ENCODE data around the gene MYO1E.
A peak's percentile ranks its signal among the peaks of the same experiment; 100 is the strongest.

The MYO1E gene

GRCh38 chr15:59299929-59300617, 72.6 kb downstream of the MYO1E start:
- Mint-ChIP-seq H3K36me3 (no peaks in the 10 kb centered on the region), H3K9me3 (no peaks in the 10 kb centered on the region), H3K4me3 (peak overlapping the region; percentile 20), H3K27ac (peak overlapping the region; percentile 4), H3K27me3 (no peaks in the 10 kb centered on the region), H3K4me1 (peaks cover 39% of the 10 kb centered on the region)

GRCh38 chr15:59298854-59299250, 73.8 kb downstream of the MYO1E start:
- no peak overlapping the region for H3K4me3 Mint-ChIP-seq
- no peak overlapping the region for H3K27ac Mint-ChIP-seq

GRCh38 chr15:59298225-59298853, 74.3 kb downstream of the MYO1E start:
- Mint-ChIP-seq H3K27ac (peak overlapping the region; percentile 21), H3K9me3 (no peaks in the 10 kb centered on the region), H3K4me3 (peak overlapping the region; percentile 56), H3K4me1 (peaks cover 39% of the 10 kb centered on the region), H3K36me3 (no peaks in the 10 kb centered on the region), H3K27me3 (no peaks in the 10 kb centered on the region)

More at GRCh38 chr15:59298854-59299250, 73.8 kb downstream of the MYO1E start:
- Mint-ChIP-seq H3K4me1 (peaks cover 39% of the 10 kb centered on the region), H3K27me3 (no peaks in the 10 kb centered on the region), H3K9me3 (no peaks in the 10 kb centered on the region), H3K36me3 (no peaks in the 10 kb centered on the region)

GRCh38 chr15:59296181-59296617, 76.5 kb downstream of the MYO1E start:
- H3K9me3 Mint-ChIP-seq: no peaks in the 10 kb centered on the region
- H3K36me3 Mint-ChIP-seq: no peaks in the 10 kb centered on the region
- no peak overlapping the region for H3K4me3 Mint-ChIP-seq
- H3K27ac Mint-ChIP-seq: no peak overlapping the region
- no peaks in the 10 kb centered on the region for H3K27me3 Mint-ChIP-seq
- peaks cover 32% of the 10 kb centered on the region for H3K4me1 Mint-ChIP-seq

GRCh38 chr15:59295261-59296001, 77.2 kb downstream of the MYO1E start:
- Mint-ChIP-seq H3K4me1 (peaks cover 25% of the 10 kb centered on the region), H3K36me3 (no peaks in the 10 kb centered on the region), H3K27me3 (no peaks in the 10 kb centered on the region), H3K9me3 (no peaks in the 10 kb centered on the region), H3K27ac (no peak overlapping the region), H3K4me3 (no peak overlapping the region)

- no peaks in the 10 kb centered on the region for H3K36me3 Mint-ChIP-seq
- no peaks in the 10 kb centered on the region for H3K27me3 Mint-ChIP-seq
- H3K27ac Mint-ChIP-seq: no peak overlapping the region
- H3K4me1 Mint-ChIP-seq: peaks cover 18% of the 10 kb centered on the region
- no peaks in the 10 kb centered on the region for H3K9me3 Mint-ChIP-seq
- no peak overlapping the region for H3K4me3 Mint-ChIP-seq
Measured at GRCh38 chr15:59294574-59295260, 78.0 kb downstream of the MYO1E start.

- Mint-ChIP-seq H3K4me1 (no peaks in the 10 kb centered on the region), H3K4me3 (no peak overlapping the region), H3K27me3 (no peaks in the 10 kb centered on the region), H3K9me3 (no peaks in the 10 kb centered on the region), H3K27ac (no peak overlapping the region), H3K36me3 (no peaks in the 10 kb centered on the region)
Measured at GRCh38 chr15:59292442-59293151, 80.1 kb downstream of the MYO1E start.

- Mint-ChIP-seq H3K4me3 (no peak overlapping the region), H3K27ac (no peak overlapping the region), H3K36me3 (no peaks in the 10 kb centered on the region), H3K9me3 (no peaks in the 10 kb centered on the region), H3K4me1 (no peaks in the 10 kb centered on the region), H3K27me3 (no peaks in the 10 kb centered on the region)
Measured at GRCh38 chr15:59291213-59291549, 81.5 kb downstream of the MYO1E start.

- Mint-ChIP-seq H3K27ac (no peak overlapping the region), H3K9me3 (no peaks in the 10 kb centered on the region), H3K27me3 (no peaks in the 10 kb centered on the region), H3K36me3 (no peaks in the 10 kb centered on the region), H3K4me1 (no peaks in the 10 kb centered on the region), H3K4me3 (no peak overlapping the region)
Measured at GRCh38 chr15:59290295-59291212, 82.1 kb downstream of the MYO1E start.

GRCh38 chr15:59289574-59289973, 83.1 kb downstream of the MYO1E start:
- Mint-ChIP-seq H3K36me3 (no peaks in the 10 kb centered on the region), H3K4me3 (no peak overlapping the region), H3K27me3 (no peaks in the 10 kb centered on the region), H3K9me3 (no peaks in the 10 kb centered on the region), H3K27ac (no peak overlapping the region), H3K4me1 (no peaks in the 10 kb centered on the region)

GRCh38 chr15:59283717-59284391, 88.8 kb downstream of the MYO1E start:
- no peaks in the 10 kb centered on the region for H3K36me3 Mint-ChIP-seq
- H3K27ac Mint-ChIP-seq: no peak overlapping the region
- H3K27me3 Mint-ChIP-seq: no peaks in the 10 kb centered on the region
- H3K4me1 Mint-ChIP-seq: no peaks in the 10 kb centered on the region
- H3K4me3 Mint-ChIP-seq: no peak overlapping the region
- H3K9me3 Mint-ChIP-seq: no peaks in the 10 kb centered on the region

- no peaks in the 10 kb centered on the region for H3K36me3 Mint-ChIP-seq
- peak overlapping the region; percentile 25 for H3K27ac Mint-ChIP-seq
- no peaks in the 10 kb centered on the region for H3K27me3 Mint-ChIP-seq
- no peaks in the 10 kb centered on the region for H3K4me1 Mint-ChIP-seq
- no peak overlapping the region for H3K4me3 Mint-ChIP-seq
- no peaks in the 10 kb centered on the region for H3K9me3 Mint-ChIP-seq
Measured at GRCh38 chr15:59282515-59283337, 89.9 kb downstream of the MYO1E start.

- Mint-ChIP-seq H3K27ac (no peak overlapping the region), H3K9me3 (no peaks in the 10 kb centered on the region), H3K36me3 (no peaks in the 10 kb centered on the region), H3K27me3 (no peaks in the 10 kb centered on the region), H3K4me1 (no peaks in the 10 kb centered on the region), H3K4me3 (no peak overlapping the region)
Measured at GRCh38 chr15:59281699-59282098, 91.0 kb downstream of the MYO1E start.

All from activated naive CD4-positive, alpha-beta T cell treated with anti-CD3 and anti-CD28 coated beads, Interleukin-2, amount 50 U/mL, for 24 hours (primary cell).